SIG-M5 treated with dmso at 0.1 percent for 504 hours (cell line): Measurements from ENCODE around the gene VSIG2.

ENCODE experiments used
- DNase-seq: peaks from one replicate; lab custom pipeline; 2025; ENCODE audit not compliant: unreplicated experiment; lab: John Stamatoyannopoulos, UW

The VSIG2 gene

DNA sequence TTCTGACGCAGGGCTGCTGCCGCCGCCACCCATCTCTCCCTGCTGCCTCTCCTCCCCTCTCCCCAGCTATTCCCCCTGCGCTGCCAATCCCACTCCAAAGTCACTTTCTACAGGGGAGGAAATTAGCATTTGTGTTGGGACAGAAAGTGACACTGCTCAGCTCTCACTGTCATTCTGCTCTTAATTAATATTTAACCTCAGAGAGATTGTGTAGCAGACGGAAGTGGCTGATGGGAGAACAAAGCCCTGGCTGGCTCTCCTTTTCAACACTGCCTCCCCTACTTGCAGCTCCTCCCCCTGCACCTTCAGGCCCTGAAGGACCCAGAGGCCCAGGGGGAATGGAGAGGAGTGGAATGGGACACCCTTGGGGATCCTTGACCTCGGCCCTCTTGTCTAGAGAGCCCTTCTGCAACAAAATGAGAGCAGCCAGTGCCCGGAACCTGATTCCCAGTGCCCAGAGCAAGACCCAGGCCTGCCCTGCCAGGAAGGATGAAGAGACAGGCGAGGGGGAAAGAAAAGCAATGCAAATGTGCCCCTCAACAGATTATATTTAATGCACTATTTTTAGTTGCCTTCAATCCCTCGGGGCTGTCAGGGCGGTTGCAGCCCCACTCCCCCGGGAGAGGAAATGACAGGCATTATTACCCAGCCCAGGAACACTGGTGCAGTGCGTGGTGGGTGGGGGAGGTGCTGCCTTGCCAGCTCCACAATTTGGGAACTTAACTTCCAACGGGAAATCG is 26.9 kb downstream of the VSIG2 start:
- DNase-seq = no peak

DNA sequence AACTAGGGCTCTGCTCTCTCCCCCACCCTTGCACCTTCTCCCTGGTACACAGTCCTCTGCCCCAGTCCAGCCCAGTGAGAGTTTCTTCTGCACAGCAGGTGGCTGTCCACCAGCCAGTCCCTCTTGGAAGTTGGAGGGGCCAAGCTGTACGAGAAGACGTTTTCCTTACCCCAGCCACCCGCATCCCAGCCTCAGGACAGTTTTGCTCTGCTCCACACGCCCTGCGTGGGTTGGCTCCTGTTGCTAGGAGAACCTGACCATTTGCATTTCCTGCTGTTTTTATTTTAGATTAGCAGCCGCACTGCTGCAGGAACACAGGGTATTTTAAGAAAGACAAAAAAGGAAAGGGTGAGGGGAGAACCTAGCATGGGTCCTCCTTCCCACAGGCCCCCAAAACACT is 29.9 kb downstream of the VSIG2 start:
- no peak for DNase-seq

DNA sequence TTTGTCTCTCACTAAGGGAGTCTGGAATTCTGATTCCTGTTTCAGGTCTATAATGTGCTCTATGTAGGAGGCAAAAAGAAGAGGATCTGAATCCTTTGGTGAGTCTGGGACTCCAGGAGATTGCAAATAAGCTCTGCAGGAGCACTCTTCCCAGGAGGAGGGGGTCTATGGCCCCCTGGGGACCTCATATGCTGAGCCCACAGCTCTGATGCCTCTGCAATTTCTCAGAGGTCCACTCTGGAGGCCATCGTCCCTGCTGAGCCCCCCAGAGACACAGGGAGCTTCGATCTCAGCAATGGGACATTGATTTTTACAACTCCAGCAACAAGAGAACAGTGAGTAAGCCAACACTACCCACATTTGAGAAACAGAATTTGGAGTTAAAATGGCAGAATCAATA is 32.5 kb downstream of the VSIG2 start:
- DNase-seq = no peak

DNA sequence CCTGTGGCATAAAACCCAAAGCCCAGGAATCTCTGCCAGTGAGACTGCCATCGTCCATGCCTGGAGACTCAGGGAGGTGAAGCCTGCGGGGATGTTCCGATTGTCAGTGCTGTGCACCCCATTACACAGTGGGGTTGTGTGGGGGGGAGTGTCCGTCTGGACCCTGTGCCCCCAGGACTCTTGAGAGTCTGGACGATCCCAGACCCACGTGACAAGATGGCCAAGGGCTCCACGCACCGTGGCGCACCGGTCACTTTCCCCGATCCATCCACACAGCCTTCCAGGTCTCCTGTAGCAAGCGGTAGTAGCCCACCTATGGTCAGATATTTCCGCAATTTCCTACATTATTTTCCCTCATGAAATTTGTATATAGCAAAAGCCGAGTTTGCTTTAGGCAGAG is 33.3 kb downstream of the VSIG2 start:
- DNase-seq = no peak

DNA sequence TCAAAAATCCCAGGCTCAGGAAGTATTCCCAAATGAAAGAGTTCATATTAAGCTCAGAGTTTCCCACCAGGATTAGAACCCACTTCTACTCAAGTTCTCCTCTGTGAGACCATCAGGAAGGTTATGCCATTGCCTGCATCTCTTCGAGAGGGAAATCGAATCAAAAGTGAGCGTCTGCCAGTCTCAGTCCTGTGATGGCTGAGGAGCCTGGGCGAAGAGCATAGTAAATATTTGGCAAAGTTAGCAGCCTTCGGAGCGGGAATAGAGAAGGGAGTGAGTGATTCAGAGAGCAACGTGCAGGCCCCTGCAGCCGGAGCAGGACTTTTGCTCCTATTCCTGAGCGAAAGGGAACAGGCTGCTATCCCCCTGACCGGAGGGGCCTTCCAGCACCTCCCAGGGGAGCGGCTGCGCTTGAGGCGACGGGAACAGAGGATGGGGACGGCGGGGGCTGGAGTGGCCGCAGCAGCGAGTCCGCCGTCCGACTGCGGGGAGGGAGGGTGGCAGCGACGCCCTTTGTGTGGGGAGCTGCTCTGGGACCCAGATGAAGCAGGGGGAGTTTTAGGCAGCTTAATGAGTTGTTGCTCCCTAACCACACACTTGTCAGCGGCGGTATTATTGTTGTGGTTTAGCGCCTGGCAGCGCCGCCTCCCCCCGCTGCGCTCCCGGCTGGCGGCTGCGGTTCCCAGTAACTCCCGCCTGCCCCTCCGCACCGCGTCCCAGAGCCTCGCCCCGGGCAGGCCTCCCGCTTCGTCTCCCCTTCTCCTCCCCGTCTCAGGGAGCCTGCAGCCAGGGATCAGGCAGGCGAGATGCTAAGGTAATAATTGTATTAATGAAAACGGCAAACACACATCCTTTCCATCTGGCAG is 34.0 kb downstream of the VSIG2 start:
- no peak for DNase-seq

DNA sequence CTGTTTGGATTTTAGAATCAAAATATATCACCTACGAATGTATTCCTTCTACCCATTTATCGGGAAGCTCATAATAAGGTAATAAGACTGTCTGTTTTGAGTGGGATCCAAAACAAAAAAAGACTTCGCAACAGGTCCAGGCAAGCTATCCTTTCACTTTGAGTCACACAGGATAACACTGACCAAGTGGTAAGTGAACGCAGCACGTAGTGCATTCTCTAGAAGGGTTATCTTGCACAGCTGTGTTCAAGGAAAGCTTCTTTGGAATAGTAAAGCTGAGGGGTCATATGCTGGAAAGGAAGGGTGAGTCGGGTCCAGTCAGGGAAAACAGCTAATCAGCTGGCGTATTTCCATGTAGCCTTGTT is 34.7 kb downstream of the VSIG2 start:
- no peak for DNase-seq

DNA sequence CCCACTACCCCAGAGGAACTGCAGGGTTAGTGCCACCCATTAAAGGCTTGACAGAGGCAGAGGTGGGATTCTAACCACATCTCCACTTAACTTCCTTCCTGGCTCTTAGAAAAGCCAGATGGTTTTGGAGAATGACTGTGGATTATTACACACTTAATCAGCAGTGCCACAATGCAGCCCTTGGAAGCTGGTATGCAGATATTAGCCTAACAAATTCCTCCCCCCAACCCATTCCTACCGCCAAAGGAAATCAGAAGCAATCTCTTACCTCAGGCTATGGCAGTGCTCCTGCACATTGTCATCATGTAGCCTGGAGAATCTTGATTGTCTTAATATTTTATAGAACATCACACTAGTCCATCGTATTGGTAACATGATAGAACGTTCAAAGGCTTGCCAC is 35.5 kb downstream of the VSIG2 start:
- DNase-seq = no peak

DNA sequence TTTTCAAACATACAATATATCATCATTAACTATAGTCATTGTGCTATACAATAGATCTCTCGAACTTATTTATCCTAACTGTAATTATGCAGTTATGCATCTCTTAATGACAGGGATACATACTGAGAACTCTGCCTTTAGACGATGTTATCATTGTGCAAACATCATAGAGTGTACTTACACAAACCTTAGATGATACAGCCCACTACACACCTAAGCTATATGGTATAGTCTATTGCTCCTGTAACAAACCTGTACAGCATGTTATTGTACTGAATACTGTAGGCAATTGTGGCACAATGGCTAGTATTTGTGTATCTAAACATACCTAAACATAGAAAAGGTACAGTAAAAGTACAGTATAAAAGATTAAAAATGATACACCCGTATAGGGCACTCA is 39.7 kb downstream of the VSIG2 start:
- DNase-seq = no peak

DNA sequence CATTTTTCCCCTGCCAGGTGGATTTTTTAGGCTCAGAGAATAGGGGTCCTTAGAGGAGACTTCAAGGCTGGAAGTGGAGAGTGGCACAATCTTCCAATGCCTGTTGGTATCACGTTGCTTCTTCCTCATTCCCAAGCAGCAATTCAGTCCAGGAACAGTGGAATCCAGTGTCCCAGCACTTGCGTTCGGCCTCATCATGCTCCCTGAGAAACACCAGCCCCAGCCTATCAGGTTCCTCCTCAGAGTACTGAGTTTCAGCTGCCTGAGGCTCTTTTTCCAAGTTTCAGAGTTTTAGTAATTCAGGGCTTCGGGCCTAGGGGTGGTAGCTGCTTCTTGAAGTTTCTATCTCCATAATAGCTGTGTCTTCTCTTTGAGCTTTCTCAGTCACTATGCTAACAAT is 44.2 kb downstream of the VSIG2 start:
- DNase-seq = no peak

DNA sequence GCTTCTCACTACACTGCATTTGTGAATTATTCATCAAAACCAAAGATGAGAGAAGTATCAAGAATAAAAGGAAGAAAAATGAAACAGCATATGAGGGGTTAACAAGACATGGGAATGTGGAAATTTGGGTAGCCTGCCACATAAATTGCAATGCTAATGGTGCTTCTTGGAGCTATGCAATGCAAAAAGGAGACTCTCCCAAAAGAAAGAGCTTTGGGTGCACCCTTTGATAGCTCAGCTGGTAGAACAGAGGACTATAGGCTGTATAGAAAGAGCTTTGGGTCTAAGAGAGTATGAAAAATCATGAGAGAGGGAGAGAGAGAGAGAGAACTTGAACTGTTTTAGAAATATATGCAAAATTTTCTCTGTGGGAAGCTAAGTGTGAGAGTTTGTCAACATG is 52.0 kb downstream of the VSIG2 start:
- no peak for DNase-seq

DNA sequence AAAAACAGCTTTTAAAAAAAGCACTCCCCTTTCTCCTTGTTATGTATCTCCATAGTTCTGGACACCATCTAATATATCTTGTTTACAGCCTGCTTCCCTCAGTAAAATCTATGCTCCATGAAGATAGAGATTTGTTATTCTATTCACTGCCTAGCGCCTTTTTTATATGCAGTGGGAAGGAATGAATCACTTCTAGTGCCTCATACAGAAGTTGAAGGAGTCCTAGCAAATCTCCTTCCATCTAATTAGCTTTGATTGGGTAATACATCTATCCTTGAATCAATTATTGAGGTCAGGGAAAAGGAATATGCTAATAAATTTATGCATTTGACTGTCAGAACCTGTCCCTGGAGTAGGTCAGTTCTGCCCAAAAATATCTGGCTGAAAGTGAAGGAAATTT is 52.5 kb downstream of the VSIG2 start:
- DNase-seq = no peak
